GM08714 (cell line): ENCODE results near the gene TMEM60.

Experiments used
- H3K4me3 ChIP-seq: fragments of 200-500 bp; sonication (Bioruptor generic); 2 replicates; pipeline ENCODE4 v1.5.1; 2014; ENCODE audit warnings: mild to moderate bottlenecking, low read length, inconsistent platforms
- ZNF274 ChIP-seq: IDR thresholded peaks from 2 replicates; pipeline ENCODE4 v1.6.1; 2012; ENCODE audit warnings: mild to moderate bottlenecking, low read depth, low read length

TMEM60 gene

DNA sequence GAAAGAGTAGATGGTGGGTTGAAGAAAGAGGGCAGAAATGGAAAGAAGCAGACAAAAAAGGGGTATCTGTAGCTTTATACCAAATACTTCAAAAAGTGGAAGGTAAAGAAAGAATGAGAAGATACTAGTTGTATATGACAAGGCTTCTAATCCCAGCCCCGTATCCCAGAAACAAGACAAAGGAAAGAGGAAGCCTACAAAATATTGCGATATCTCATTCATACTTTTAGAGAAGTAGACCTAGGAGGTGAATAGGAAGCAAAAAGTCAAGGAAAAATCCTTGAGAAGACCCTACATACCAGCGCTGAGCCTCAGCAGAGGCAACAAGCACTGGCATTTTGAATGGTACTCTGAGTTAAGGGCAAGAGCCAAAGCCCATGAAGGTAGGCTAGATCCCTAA, 26.9 kb upstream of the TMEM60 start:
- no peak for TF ChIP-seq ZNF274
- no peak overlapping the region for H3K4me3 ChIP-seq

- no peak for TF ChIP-seq ZNF274
- no peak overlapping the region for H3K4me3 ChIP-seq
Measured at GRCh38 chr7:77824636-77825035, 26.4 kb upstream of the TMEM60 start.

- no peak overlapping the region for H3K4me3 ChIP-seq
- TF ChIP-seq ZNF274, result no peak
Measured at GRCh38 chr7:77823787-77824186, 25.6 kb upstream of the TMEM60 start.

DNA sequence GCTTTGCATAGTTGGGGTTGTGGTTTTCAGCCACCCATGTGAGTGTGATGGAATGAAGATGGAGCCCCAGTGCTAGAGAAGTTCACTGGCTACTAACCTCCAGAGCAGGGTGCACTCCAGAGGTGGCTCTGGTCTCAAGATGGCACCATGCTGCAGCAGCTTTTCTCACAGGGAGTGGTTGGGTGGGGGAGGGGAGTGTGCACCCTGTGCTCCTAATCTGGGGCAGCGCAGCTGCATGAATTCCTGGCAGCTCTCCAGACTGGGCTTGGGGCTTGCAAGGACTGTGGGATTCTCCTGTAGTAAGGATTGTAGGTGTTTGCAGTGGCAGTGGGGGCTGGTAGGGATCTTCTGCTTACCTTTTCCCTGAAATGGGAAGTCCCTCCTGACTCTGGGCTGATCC, 24.0 kb upstream of the TMEM60 start:
- no peak overlapping the region for H3K4me3 ChIP-seq
- no peak for TF ChIP-seq ZNF274

DNA sequence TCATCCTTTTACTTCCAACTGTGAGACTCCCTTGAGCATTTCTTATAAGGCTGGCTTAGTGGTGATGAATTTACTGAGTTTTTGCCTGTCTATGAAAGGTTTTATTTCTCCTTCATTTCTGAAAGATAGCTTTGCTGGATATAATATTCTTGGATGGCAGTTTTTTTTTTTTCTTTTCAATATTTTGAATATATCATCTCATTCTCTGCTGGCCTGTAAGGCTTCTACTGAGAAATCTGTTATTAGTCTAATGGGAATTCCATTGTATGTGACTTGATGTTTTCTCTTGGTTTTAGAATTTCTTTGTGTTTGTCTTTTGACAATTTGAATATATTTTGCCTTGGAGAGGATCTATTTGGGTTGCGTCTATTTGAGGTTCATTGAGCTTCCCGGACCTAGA, 22.7 kb upstream of the TMEM60 start:
- H3K4me3 ChIP-seq, result no peak overlapping the region
- TF ChIP-seq ZNF274, result no peak

DNA sequence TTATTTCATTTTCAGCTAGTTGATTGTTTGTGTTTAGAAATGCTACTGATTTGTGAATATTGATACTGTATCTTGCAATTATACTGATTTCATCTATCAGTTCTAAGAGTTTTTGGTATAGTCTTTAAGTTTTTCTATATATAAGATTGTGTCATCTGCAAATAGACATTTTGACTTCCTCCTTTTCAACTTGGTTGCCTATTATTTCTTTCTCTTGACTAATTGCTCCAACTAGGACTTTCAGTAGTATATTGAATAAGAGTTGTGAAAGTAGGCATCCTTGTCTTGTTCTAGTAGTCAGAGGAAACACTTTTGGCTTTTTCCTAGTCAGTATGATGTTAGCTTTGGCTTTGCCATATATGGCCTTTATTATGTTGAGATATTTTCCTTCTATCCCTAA, 20.8 kb upstream of the TMEM60 start:
- TF ChIP-seq ZNF274, result no peak
- H3K4me3 ChIP-seq, result no peak overlapping the region

- no peak overlapping the region for H3K4me3 ChIP-seq
- no peak for TF ChIP-seq ZNF274
Measured at GRCh38 chr7:77813180-77813579, 14.9 kb upstream of the TMEM60 start.

DNA sequence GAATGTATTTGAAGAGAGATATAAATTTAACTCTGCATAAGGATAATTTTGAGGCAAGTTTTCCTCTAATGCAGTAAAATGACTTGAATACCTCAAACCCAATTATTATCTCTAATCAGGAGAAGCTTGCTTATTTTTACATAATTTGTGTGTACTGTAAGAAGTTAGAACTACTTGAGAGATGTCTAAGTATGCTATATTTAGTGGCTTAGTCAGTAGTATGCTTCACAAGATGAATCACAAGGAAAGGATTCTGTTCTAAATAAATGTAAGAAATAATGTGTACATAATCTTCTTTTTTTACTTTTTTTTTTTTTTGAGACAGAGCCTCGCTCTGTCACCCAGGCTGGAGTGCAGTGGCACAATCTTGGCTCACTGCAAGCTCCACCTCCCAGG, 14.1 kb upstream of the TMEM60 start:
- no peak for TF ChIP-seq ZNF274
- H3K4me3 ChIP-seq, result no peak overlapping the region

DNA sequence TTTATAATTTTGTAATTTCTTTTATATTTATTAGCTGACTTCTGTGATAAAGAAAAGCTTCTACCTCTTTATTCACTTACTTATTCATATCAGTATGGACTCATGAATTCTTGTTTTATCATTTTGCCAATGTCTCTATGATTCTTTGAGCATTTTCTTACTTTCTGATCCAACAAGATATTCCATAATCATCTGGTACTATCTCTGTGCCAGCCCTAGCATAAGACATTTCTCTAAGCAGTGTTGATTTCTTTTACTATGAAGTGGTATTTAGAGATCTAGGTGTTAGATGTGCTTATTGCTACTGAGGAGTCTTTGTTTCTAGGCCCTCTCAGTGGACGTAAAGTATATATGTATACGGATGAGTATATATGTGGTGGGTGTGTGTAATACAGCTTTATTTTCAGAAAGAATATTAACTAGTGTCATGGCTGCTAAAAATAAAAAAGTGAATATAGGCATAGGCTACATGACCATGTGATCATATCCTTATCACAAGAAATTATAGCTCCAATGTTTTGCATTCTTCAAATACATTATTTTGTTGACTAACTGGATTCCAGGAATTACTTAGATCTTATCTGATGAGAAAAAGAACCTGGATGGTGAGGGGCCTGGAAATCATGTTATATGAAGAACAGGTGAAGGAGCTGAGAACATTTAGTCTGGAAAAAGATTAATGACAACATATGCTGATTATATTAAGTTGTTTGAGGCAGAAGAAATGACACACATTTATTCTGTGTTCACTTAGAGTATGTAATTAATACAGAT, 13.5 kb upstream of the TMEM60 start:
- no peak for TF ChIP-seq ZNF274
- no peak overlapping the region for H3K4me3 ChIP-seq

GRCh38 chr7:77808517-77808916, 10.3 kb upstream of the TMEM60 start:
- no peak for TF ChIP-seq ZNF274
- no peak overlapping the region for H3K4me3 ChIP-seq

DNA sequence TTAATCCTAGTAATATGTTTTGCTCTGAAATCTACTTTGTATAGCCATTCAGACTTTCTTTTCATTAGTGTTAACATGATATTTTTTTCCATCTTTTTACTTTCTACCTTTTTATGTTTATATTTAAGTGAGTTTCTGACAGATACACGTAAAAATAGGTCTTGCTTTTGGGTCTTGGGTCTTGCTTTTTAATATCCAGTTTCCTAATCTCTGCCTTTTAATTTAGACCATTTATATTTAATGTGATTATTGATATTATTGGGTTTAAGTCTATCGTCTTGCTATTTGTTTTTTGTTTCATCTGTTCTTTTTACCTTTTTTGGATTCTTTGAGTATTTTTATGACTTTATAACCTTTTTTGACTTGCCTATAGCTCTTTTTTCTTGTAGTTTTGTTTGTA, 8.2 kb upstream of the TMEM60 start:
- TF ChIP-seq ZNF274, result no peak
- no peak overlapping the region for H3K4me3 ChIP-seq

DNA sequence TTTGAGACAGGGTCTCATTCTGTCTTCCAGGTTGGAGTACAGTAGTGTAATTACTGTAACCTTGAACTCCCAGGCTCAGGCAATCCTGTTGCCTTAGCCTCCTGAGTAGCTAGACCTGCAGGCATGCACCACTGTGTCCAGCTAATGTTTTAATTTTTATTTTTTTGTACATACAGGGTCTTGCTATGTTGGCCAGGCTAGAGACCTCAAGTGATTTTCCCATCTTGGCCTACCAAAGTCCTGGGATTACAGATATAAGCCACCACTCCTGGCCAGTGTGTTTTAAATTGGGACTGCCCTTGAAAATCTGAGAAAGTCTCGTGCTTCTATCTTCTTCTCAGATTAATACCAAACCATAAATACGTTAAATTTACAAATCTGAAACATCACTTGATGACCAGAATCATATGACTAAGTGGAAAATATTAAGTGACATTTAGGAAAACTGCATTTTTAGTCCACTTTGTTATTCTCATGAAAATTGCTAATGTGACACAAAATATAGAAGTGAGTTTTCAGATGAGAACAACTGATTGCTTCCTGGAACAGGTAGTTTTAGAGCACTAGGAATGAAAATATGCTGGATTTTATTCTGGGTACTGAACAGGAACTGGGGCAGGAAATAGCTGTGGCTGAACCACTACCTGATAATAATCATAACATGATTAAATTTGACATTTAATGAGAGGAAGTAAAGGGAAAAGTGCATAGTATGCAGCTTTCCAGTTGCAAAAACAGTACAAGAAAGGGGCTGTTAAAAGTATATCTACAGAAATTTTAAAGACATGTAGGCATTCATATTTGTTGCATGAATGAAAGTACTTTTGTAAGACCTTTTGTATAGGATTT, 4.5 kb upstream of the TMEM60 start:
- TF ChIP-seq ZNF274, result no peak
- no peak overlapping the region for H3K4me3 ChIP-seq

GRCh38 chr7:77800730-77801129, 2.5 kb upstream of the TMEM60 start:
- TF ChIP-seq ZNF274, result no peak

GRCh38 chr7:77800158-77800557, 1.9 kb upstream of the TMEM60 start:
- H3K4me3 ChIP-seq, result peak overlapping the region; percentile 75
- no peak for TF ChIP-seq ZNF274

More at GRCh38 chr7:77800730-77801129, 2.5 kb upstream of the TMEM60 start:
- no peak overlapping the region for H3K4me3 ChIP-seq

DNA sequence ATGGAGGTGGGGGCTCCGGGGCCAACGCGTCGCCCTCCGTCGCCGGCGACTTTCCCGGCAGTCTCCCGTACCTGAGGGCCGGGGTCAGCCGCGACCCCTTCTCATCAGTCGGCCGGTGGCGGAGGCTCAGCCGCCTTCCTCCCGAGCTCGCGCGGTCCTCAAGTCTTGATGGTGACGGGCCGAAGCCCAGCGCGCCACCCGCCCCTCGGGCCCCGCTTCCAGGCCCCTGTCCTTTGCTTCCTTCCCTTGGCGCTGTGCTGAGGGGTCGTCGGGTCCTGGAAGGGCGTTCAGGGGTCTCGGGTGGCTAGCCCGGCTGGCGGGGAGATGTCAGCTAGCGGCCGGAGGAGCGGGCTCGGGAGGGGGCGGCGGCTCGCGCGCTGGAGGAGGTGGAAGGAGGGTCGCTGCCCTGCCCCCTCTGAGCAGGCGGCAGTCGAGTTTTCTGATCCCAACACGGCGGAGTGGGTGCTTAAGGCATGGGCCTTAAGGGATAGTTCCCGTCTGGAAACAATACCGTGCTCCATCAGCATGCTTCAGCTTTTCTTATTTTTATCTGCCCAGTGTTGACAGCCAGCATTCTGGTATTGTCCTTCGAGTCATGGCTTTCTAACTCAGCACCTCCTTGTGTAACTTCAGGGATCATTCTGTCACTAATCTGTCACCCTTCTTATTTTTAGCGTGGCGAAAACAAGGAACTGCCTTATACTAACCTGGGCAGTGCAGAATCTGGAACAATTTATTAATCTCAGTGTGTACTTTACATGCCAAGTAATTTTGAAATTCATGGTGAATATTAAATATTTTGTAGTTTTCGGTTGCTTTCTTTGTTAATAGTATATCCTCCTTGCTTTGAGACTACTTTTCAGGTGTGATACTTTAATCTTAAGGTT, 1.1 kb upstream of the TMEM60 start:
- H3K4me3 ChIP-seq, result peak overlapping the region; percentile 75
- TF ChIP-seq ZNF274, result no peak
